ENCODE measurements around the gene DEFB125.

- no peak for TF ChIP-seq TARDBP (IDR thresholded peaks at IDR 0.05)
- no peak for TF ChIP-seq FOXA1 (IDR thresholded peaks at IDR 0.05)
- TF ChIP-seq SP1 (IDR thresholded peaks at IDR 0.05): no peak
- no peak for TF ChIP-seq ZNF384 (IDR thresholded peaks at IDR 0.05)
- no peak for TF ChIP-seq ARNT (IDR thresholded peaks at IDR 0.05)
- TF ChIP-seq LEF1 (IDR thresholded peaks at IDR 0.05; ENCODE audit: borderline replicate concordance): no peak
- no peak for TF ChIP-seq FOXM1 (IDR thresholded peaks at IDR 0.05; ENCODE audit: borderline replicate concordance)
- TF ChIP-seq SUZ12 (IDR thresholded peaks at IDR 0.05): no peak
- TF ChIP-seq BHLHE40 (IDR thresholded peaks at IDR 0.05; ENCODE audit: borderline replicate concordance): no peak
- TF ChIP-seq NFRKB (IDR thresholded peaks at IDR 0.05): no peak
- no peak for TF ChIP-seq HDGF (IDR thresholded peaks at IDR 0.05; ENCODE audit: borderline replicate concordance)
- TF ChIP-seq ELF4 (IDR thresholded peaks at IDR 0.05): no peak
- TF ChIP-seq L3MBTL2 (conservative IDR thresholded peaks at IDR 0.05): no peak
- no peak for TF ChIP-seq PKNOX1 (IDR thresholded peaks at IDR 0.05)
Observed at GRCh38 chr20:77231-77630, 10.2 kb upstream of the DEFB125 start.
